Loucy (cell line): Measurements from ENCODE around the gene B3GLCT.
"Not testable (repeated sequence)": the region's sequence is repeated elsewhere in the genome, so short reads cannot be mapped to it uniquely, and the experiment has no call there.

Experiments
- EZH2phosphoT487 ChIP-seq: fragments of 200-600 bp; IDR thresholded peaks from 2 replicates; pipeline ENCODE4 v1.6.1; 2018; ENCODE audit warnings: antibody characterized with exemption, mild to moderate bottlenecking, moderate library complexity, borderline replicate concordance
- TF ChIP-seq, protein P1 (sequence below): fragments of 200-600 bp; sonication (generic); conservative IDR thresholded peaks from 2 replicates; pipeline ENCODE4 v1.5.1; 2014; ENCODE audit warnings: mild to moderate bottlenecking, antibody characterized with exemption, low read length

DNA sequence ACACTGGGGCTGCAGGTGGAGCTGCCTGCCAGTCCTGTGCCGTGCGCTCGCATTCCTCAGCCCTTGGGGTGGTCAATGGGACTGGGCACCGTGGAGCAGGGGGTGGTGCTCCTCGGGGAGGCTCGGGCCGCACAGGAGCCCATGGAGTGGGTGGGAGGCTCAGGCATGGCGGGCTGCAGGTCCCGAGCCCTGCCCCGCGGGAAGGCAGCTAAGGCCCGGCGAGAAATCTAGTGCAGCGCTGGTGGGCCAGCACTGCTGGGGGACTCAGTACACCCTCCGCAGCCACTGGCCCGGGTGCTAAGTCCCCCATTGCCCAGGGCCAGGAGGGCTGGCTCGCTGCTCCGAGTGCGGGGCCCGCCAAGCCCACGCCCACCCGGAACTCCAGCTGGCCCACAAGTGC, 139.8 kb downstream of the B3GLCT start:
- TF ChIP-seq, protein P1, sequence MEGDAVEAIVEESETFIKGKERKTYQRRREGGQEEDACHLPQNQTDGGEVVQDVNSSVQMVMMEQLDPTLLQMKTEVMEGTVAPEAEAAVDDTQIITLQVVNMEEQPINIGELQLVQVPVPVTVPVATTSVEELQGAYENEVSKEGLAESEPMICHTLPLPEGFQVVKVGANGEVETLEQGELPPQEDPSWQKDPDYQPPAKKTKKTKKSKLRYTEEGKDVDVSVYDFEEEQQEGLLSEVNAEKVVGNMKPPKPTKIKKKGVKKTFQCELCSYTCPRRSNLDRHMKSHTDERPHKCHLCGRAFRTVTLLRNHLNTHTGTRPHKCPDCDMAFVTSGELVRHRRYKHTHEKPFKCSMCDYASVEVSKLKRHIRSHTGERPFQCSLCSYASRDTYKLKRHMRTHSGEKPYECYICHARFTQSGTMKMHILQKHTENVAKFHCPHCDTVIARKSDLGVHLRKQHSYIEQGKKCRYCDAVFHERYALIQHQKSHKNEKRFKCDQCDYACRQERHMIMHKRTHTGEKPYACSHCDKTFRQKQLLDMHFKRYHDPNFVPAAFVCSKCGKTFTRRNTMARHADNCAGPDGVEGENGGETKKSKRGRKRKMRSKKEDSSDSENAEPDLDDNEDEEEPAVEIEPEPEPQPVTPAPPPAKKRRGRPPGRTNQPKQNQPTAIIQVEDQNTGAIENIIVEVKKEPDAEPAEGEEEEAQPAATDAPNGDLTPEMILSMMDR, result not testable (repeated sequence)
- not testable (repeated sequence) for TF ChIP-seq EZH2phosphoT487
